MM.1S (cell line): ENCODE measurements around the gene PHTF2.

Experiments
- EZH2 ChIP-seq: fragments of 300-600 bp; sonication (generic); optimal IDR thresholded peaks from 2 replicates; pipeline ENCODE3; 2017; ENCODE audit warnings: low read depth, mild to moderate bottlenecking, antibody characterized with exemption, low read length, mixed read lengths
- EZH2phosphoT487 ChIP-seq: fragments of 300-600 bp; sonication (generic); IDR thresholded peaks from 2 replicates; pipeline ENCODE4 v1.6.1; 2018; ENCODE audit warnings: antibody characterized with exemption, low read length
- TF ChIP-seq, protein P1 (sequence below): fragments of 300-600 bp; sonication (generic); IDR thresholded peaks from 2 replicates; pipeline ENCODE4 v1.5.1; 2016; ENCODE audit warnings: antibody characterized with exemption, low read length, mixed read lengths

DNA sequence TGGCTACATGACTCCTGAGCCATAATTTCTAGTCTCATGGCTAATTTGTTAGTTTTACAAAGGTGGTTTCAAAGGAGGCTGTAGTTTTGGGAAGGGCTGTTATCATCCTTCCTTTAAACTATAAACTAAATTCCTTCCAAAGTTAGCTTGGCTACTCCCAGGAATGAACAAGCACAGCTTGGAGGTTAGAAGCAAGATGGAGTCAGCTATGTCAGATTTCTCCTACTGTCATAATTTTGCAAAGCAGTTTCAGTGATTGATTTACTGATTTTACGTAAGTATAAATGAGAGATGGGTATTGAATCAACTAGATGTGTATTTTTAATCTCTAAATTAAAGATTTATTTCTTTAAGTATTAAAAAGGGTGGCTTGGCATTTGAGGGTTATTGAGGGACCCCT is 79.9 kb downstream of the PHTF2 start:
- TF ChIP-seq, protein P1, sequence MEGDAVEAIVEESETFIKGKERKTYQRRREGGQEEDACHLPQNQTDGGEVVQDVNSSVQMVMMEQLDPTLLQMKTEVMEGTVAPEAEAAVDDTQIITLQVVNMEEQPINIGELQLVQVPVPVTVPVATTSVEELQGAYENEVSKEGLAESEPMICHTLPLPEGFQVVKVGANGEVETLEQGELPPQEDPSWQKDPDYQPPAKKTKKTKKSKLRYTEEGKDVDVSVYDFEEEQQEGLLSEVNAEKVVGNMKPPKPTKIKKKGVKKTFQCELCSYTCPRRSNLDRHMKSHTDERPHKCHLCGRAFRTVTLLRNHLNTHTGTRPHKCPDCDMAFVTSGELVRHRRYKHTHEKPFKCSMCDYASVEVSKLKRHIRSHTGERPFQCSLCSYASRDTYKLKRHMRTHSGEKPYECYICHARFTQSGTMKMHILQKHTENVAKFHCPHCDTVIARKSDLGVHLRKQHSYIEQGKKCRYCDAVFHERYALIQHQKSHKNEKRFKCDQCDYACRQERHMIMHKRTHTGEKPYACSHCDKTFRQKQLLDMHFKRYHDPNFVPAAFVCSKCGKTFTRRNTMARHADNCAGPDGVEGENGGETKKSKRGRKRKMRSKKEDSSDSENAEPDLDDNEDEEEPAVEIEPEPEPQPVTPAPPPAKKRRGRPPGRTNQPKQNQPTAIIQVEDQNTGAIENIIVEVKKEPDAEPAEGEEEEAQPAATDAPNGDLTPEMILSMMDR = no peak
- TF ChIP-seq EZH2 (no peak), EZH2phosphoT487 (no peak)
